Renal cortical epithelial cell (primary cell): ENCODE data around the gene CELA3B. TPM values are rescaled to one million over a fixed set of nuclear protein-coding genes. Genes with fewer than 3 reads are reported as not detected.
"Not testable (repeated sequence)": the region's sequence is repeated elsewhere in the genome, so short reads cannot be mapped to it uniquely, and the experiment has no call there.

Experiments used
- DNase-seq: peaks from one replicate; pipeline ENCODE4 v3.0.0-alpha.2; 2011; ENCODE audit warnings: low read depth
- total RNA-seq: library from RNA; depleted of rRNA; stranded (reverse); fragments of >200 nt; gene quantifications from 2 replicates; pipeline ENCODE4 v1.2.3, GENCODE V29; 2014

Gene CELA3B
- total RNA-seq, 1 donor from 2014 or later: not detected

DNA sequence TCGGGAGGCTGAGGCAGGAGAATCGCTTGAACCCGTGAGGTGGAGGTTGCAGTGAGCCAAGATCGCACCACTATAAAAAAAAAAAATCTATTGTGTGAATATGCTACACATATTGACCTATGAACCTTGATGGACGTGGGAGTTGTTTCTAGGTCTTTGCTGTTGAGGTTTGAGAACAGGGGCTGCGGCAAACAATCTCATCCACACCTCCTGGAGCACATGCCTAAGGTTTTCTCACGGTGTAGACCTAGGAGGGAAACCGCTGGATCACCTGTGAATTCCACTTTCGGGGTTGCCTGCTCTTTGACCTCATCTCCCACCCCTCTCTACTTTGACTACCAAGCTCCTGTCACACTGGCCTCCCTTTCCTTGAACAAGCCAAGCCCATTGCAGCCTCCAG is 1.5 kb upstream of the CELA3B start:
- not testable (repeated sequence) for DNase-seq

GRCh38 chr1:21978209-21978608 is 1.4 kb downstream of the CELA3B start:
- DNase-seq: not testable (repeated sequence)

- DNase-seq: not testable (repeated sequence)
Measured at GRCh38 chr1:21980515-21981220, 3.8 kb downstream of the CELA3B start.

DNA sequence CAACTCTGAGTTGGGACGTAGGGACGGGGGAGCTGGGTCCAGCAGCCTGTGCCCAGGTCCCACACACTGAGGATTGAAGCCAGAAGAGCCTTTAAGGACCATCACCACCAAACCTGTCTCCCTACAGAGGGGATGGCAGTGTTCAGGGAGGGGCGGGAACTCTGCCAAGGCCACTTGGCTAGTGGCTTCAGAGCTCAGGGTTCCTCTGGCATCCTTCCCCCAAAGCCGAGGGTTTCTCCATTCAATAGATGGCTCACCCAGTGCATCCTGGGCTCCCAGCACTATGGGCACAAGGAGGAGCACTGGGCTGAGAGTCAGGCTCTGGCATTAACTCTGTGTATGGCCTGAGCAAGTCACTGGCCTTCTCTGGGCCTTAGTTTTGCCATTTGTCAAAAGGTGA is 4.4 kb downstream of the CELA3B start:
- DNase-seq: not testable (repeated sequence)

DNA sequence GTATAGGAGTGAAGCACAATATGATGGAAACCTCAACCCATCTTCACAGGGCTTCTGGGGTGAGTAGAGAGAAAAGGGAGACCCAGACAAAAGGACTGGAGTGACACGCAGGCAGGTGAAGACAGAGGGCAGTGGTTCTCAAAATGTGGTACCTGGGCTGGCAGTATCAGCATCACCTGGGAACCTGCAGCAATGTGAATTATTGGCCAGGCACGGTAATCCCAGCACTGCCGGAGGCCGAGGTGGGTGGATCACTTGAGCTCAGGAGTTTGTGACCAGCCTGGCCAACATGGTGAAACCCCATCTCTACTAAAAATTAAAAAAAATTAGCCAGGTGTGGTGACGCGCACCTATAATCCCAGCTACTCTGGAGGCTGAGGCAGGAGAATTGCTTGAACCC is 5.3 kb downstream of the CELA3B start:
- not testable (repeated sequence) for DNase-seq

GRCh38 chr1:21983539-21983938 is 6.7 kb downstream of the CELA3B start:
- not testable (repeated sequence) for DNase-seq

DNA sequence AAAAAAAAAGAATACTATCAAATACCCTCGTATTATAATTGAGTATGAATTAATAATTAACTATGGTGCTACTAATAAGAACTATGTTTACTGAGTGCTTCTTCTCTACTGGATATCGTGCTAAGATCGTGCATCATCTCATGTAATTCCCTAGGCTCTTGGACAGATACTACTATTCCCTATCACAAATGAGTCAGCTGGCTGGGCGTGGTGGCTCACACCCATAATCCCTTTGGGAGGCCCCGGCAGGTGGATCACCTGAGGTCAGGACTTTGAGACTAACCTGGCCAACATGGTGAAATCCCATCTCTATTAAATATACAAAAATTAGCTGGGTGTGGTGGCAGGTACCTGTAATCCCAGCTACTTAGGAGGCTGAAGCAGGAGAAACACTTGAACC is 9.1 kb downstream of the CELA3B start:
- not testable (repeated sequence) for DNase-seq

DNA sequence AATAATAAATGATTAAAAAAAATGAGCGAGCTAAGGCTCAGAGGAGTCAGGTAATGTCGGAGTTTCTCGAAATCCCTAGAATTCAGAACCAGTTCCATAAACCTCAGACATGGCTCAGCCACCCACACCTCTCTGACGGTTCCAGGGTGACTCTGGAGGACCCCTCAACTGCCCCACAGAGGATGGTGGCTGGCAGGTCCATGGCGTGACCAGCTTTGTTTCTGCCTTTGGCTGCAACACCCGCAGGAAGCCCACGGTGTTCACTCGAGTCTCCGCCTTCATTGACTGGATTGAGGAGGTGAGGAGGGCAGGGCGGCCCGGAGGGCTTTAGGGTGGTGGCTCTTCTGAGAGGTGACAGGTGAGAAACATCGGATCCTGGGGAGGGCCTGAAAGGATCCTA is 9.6 kb downstream of the CELA3B start:
- DNase-seq: not testable (repeated sequence)

DNA sequence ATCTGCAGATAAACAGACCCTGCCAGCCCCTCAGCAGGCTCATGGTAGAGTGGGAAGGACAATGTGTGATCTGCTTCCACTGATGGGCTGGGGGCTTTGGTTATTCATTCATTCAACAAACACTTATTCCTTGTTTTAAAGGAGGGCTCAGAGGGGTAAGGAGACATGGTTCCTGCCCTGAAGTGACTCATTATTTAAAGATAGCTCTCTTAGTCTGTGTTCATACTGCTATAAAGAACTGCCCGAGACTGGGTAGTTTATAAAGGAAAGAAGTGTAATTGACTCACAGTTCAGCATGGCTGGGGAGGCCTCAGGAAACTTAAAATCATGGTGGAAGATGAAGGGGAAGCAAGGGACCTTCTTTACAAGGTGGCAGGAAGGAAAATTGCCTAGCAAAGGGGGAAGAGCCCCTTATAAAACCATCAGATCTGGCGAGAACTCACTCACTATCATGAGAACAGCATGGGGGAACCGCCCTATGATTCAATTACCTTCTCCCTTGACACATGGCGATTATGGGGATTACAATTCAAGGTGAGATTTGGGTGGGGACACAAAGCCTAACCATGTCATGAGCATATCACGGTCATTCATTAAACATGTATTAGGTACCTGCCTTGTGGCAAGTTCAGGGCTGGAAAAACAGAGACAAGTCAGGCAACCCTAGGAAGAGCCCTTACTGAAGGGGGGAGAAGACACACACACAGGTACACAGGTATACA is 13.0 kb downstream of the CELA3B start:
- not testable (repeated sequence) for DNase-seq

DNA sequence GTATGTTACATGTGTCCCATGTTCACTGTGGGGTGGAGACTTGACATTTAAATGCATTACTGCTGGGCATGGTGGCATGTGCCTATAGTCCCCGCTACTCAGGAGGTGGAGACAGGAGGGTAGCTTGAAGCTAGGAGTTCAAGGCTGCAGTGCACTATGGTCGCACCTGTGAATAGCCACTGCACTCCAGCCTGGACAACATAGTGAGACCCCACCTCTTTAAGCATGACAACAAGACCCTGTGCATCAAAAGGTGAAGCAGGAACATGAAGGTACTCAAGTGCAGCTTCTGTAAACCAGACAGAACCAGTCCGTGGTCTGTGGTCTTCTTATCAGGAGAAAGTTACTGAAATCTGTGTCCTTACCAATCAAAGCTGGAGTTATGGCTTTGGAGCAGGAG is 15.4 kb downstream of the CELA3B start:
- not testable (repeated sequence) for DNase-seq

GRCh38 chr1:21994716-21995115 is 17.9 kb downstream of the CELA3B start:
- DNase-seq: not testable (repeated sequence)

GRCh38 chr1:21996663-21996970 is 19.8 kb downstream of the CELA3B start:
- not testable (repeated sequence) for DNase-seq

GRCh38 chr1:21997891-21998623 is 21.2 kb downstream of the CELA3B start:
- peak; percentile 72 for DNase-seq

GRCh38 chr1:21998624-21999294 is 21.9 kb downstream of the CELA3B start:
- not testable (repeated sequence) for DNase-seq

DNA sequence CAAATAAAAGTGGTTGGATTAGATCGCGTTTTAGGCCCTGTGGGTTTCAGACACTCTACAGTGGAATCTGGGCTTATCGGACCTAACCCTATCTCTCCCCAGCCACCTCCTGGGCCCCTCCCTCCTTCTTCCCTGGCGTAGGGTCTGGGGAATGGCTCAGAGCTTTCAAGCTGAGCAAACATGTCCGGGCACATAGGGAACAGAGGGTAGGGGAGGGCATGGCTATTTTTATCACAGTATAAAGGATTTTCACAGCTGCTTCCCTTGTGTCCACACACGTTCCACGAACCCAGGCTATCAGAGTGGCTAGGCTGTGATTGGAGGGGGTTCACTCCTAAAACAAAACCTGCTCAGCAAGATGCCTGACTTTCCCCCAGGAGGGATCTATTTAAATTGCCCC is 22.8 kb downstream of the CELA3B start:
- not testable (repeated sequence) for DNase-seq

GRCh38 chr1:22001409-22001808 is 24.6 kb downstream of the CELA3B start, which contains the start of gene CELA3A:
Gene CELA3A, plus strand, starts transcription at chr1:22001657. Its CDS starts 18 bp downstream, at chr1:22001675.
- DNase-seq: no peak

DNA sequence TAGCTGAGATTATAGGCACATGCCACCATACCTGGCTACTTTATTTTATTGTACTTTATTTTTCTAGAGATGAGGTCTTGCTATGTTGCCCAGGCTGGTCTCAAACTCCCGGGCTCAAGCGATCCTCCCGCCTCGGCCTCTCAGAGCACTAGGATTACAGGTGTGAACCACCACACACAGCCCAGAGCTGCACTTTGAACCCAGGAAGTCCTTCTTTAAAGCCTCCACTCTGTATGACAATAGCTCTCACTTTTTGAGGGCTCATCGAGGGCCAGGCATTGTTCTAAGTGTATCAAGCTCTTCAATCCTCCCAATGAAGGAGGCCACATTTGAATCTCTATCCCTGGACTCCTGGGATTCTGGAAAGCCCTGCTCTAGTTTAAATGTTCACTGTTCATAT is 25.6 kb downstream of the CELA3B start:
- DNase-seq: not testable (repeated sequence)

DNA sequence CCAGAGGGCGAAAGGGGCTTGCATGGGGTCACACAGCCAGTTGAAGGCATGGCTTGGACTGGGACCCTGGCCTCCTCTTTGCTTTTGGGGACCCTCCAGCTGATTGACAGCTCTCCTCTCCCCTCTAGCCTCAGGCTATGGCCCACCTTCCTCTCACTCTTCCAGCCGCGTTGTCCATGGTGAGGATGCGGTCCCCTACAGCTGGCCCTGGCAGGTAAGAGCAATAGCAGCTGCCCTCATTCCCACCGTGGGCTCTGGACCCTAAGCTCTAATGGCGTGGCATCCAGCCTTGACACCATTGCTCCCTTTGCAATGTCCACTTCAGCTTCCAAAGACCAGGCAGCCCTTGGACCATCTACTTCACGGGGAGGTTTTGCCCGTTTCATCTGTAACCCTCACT is 26.1 kb downstream of the CELA3B start:
- DNase-seq: not testable (repeated sequence)

DNA sequence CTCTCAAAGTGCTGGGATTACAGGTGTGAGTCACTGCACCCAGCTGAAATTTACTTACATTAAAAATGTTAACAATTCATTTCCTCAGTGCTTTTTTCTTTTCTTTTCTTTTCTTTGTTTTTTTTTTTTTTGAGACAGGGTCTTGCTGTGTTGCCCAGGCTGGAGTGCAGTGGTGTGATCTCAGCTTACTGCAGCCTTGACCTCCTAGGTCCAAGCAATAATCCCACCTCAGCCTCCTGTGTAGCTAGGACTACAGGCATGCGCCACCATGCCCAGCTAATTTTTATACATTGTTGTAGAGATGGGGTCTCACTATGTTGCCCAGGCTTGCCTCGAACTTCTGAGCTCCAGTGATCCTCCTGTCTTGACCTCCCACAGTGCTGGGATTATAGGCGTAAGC is 27.1 kb downstream of the CELA3B start:
- not testable (repeated sequence) for DNase-seq

GRCh38 chr1:22005261-22006149 is 28.7 kb downstream of the CELA3B start:
- DNase-seq: not testable (repeated sequence)

DNA sequence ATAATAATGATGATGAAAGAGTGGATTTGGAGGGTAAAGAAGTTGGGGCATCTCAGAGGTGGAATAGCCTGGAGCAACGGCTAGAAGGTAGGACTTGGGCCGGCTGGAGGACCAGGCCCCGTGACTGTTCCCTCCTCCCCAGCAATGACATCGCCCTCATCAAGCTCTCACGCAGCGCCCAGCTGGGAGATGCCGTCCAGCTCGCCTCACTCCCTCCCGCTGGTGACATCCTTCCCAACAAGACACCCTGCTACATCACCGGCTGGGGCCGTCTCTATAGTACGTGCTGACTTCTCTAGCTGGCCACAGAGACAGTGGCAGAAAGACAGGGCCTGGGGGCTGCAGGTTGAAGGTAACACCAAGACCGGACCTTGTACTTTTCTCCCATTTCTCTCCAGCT is 29.9 kb downstream of the CELA3B start:
- DNase-seq: not testable (repeated sequence)
